Heart left ventricle (tissue), 16 donors: ENCODE measurements around the gene SDHAF4. TPM values are rescaled to one million over a fixed set of nuclear protein-coding genes. Genes with fewer than 3 reads are reported as not detected.
"Not testable (repeated sequence)": the region's sequence is repeated elsewhere in the genome, so short reads cannot be mapped to it uniquely, and the experiment has no call there.

Experiments
- ATAC-seq, 4 donors: fragments of 200-7000 bp; cut with Tn5 transposase; one replicate each; pipeline ENCODE4 v1.9.1; 2020 to 2022; ENCODE audit warnings: moderate library complexity in 4 of 4, mild to moderate bottlenecking in 3 of 4, moderate number of reproducible peaks in 1 of 4
- DNase-seq, 5 donors: peaks; one replicate each; pipeline ENCODE4 v3.0.0-alpha.2; 2020
- H3K27ac ChIP-seq, 12 donors: fragments of 200-600 bp; sonication (generic) in 4 of 12; one replicate each; pipeline versions ENCODE4 v1.5.0 to v1.8.0; 2016 to 2022; ENCODE audit warnings: mild to moderate bottlenecking in 2 of 12
- H3K27me3 ChIP-seq, 9 donors: fragments of 200-600 bp; sonication (generic) in 2 of 9; one replicate each; pipeline versions ENCODE4 v1.5.1 to v1.8.0; 2016 to 2022; ENCODE audit warnings: mild to moderate bottlenecking in 3 of 9
- H3K36me3 ChIP-seq, 9 donors: fragments of 200-600 bp; sonication (generic) in 2 of 9; one replicate each; pipeline versions ENCODE4 v1.5.0 to v1.8.0; 2018 to 2022; ENCODE audit warnings: mild to moderate bottlenecking in 2 of 9
- H3K4me1 ChIP-seq, 12 donors: fragments of 200-600 bp; sonication (generic) in 4 of 12; one replicate each; pipeline versions ENCODE4 v1.5.0 to v1.8.0; 2016 to 2022; ENCODE audit warnings: mild to moderate bottlenecking in 3 of 12
- H3K4me3 ChIP-seq, 12 donors: fragments of 200-600 bp; sonication (generic) in 4 of 12; one replicate each; pipeline versions ENCODE4 v1.5.0 to v1.8.0; 2017 to 2022; ENCODE audit warnings: mild to moderate bottlenecking in 9 of 12, moderate library complexity in 4 of 12
- H3K9me3 ChIP-seq, 12 donors: fragments of 200-600 bp; sonication (generic) in 4 of 12; one replicate each; pipeline versions ENCODE4 v1.5.0 to v1.8.0; 2016 to 2022; ENCODE audit warnings: mild to moderate bottlenecking in 1 of 12
- CTCF ChIP-seq, 12 donors: fragments of 200-600 bp; sonication (generic) in 4 of 12; IDR thresholded peaks; one replicate each; pipeline versions ENCODE4 v1.5.0 to v1.8.0; 2018 to 2022; ENCODE audit warnings: antibody characterized with exemption in 12 of 12, mild to moderate bottlenecking in 5 of 12
- POLR2A ChIP-seq, 2 donors: fragments of 450-650 bp; IDR thresholded peaks; one replicate each; pipeline ENCODE4 v1.6.1; 2017; ENCODE audit warnings: antibody characterized with exemption in 2 of 2, mild to moderate bottlenecking in 2 of 2, moderate library complexity in 2 of 2
- WGBS, 4 donors: extraction: QIAGEN DNeasy Blood & Tissue Kit in 2 of 4; methylation state at CpG; one replicate each; pipeline versions ENCODE4 v1.1.5 to v1.1.7; 2013 to 2018; 5-methylcytosine and 5-hydroxymethylcytosine counted together
- intact Hi-C, 10 donors: fragments of 100-400 bp; cut with DNase I; formaldehyde crosslinking; loops; one replicate each; pipeline versions ENCODE4 v1.11.1 to v1.14.2; 2022
- polyA plus RNA-seq, 2 donors: library from polyadenylated mRNA; stranded (reverse); fragments of 200-250 nt; gene quantifications; one replicate each; pipeline ENCODE4 v1.2.3, GENCODE V29; 2013
- total RNA-seq, 9 donors: library from RNA; depleted of rRNA in 2 of 9; stranded (reverse); fragments of >200 nt in 2 of 9; fragmentation: NEBNext Ultra II Directional in 3 of 9; extraction: Animal tissue kit (Norgen Biotek cat#: 25700) in 3 of 9; gene quantifications; one replicate each; pipeline versions ENCODE4 v1.1.0 to v1.2.4, GENCODE V29; 2016 to 2023
- donor health status: ischemic (EF 13 %, LVEDD 7.1; RV severe dilation, severe dysfunction).
- donor health status: healthy with polysubstance abuse.
- donor health status: DM: no; HTN: yes; CAD: no.
- donor health status: DM: no; HTN: no; CAD: no.
- donor health status: ischemic (EF 25% LVEDD 6.9; RV normal size, moderate dysfunction).
- donor health status: ischemic (EF 25% LVEDD 5.7; RV mildly dilated, moderate dysfunction).
- donor health status: healthy.
- donor health status: DM: yes; HTN: yes; CAD: no.
- donor health status: ischemic (EF 35%, LVEDD 5.7; RV mildly dilated, moderate dysfunction).
- donor health status: nonischemic (EF 11% LVEDD 7.7; RV severe dilation, severe dysfunction).
- donor health status: DM: yes; HTN: yes; CAD: no.
- donor health status: PGD.
- donor health status: ischemic (EF 29% LVEDD 5.4; RV normal size, mild dysfunction).
- donor health status: nonischemic (EF 23%, LVEDD 6.1; RV moderate dilation, normal function).

SDHAF4 gene
- total and polyA plus RNA-seq, 11 donors = 7.4 to 32.5 (median 14.3) TPM

- Histone ChIP-seq H3K4me3 (no peak overlapping the region), H3K27ac (peak overlapping the region in 2 of 12 donors; percentile 65 to 66), H3K36me3 (peaks cover 0 to 10% (median 0%) of the 10 kb centered on the region in 9 donors), H3K4me1 (peaks cover 0 to 12% (median 0%) of the 10 kb centered on the region in 12 donors), H3K9me3 (no peaks in the 10 kb centered on the region), H3K27me3 (no peaks in the 10 kb centered on the region)
- peak in 3 of 4 donors; percentile 65 to 69 (median 65) for ATAC-seq
- WGBS, 4 donors = 88 to 96% (median 90%) methylated on average over 1 of the region's 1 CpG
- no peak for DNase-seq
- TF ChIP-seq POLR2A (IDR thresholded peaks at IDR 0.05) = no peak
- peak in 3 of 12 donors; percentile 15 to 32 (median 29) for TF ChIP-seq CTCF (IDR thresholded peaks at IDR 0.05)
- intact Hi-C loops = loop anchor here in 4 of 10 donors (2.0 to 10.0 kb wide), 4 partner anchors 133 to 331 kb away; no protein-coding TSS in a partner anchor
These were observed 15.2 kb upstream of the SDHAF4 start for GRCh38 chr6:70551566-70551965.

- intact Hi-C loops = loop anchor here in 3 of 10 donors (5.0 to 10.0 kb wide), 3 partner anchors 132 to 330 kb away; no protein-coding TSS in a partner anchor
- Histone ChIP-seq H3K4me3 (peak overlapping the region in 4 of 12 donors; percentile 7 to 35 (median 18)), H3K27ac (peak overlapping the region in 11 of 12 donors; percentile 2 to 72 (median 65)), H3K4me1 (peaks cover 0 to 12% (median 0%) of the 10 kb centered on the region in 12 donors), H3K36me3 (peaks cover 0 to 13% (median 0%) of the 10 kb centered on the region in 9 donors)
- H3K9me3 ChIP-seq, H3K27me3 ChIP-seq: not testable (repeated sequence)
- ATAC-seq = peak; percentile 89 to 95 (median 94)
- peak in 4 of 5 donors; percentile 29 to 61 (median 45) for DNase-seq
- WGBS, 4 donors = 49 to 63% (median 58%) methylated on average over 13 of the region's 13 CpGs
These were observed 14.3 kb upstream of the SDHAF4 start for GRCh38 chr6:70552286-70552940.

- no peaks in the 10 kb centered on the region for H3K27me3 ChIP-seq
- H3K27ac ChIP-seq = peak overlapping the region in 11 of 12 donors; percentile 2 to 72 (median 65)
- no peak for DNase-seq
- whole genome bisulfite sequencing, 4 donors = 90 to 96% (median 92%) methylated on average over 1 of the region's 1 CpG
- ATAC-seq = peak in 2 of 4 donors; percentile 30 to 38
- H3K9me3 ChIP-seq = no peaks in the 10 kb centered on the region
- H3K4me1 ChIP-seq = peaks cover 0 to 12% (median 0%) of the 10 kb centered on the region in 12 donors
- H3K36me3 ChIP-seq = peaks cover 0 to 16% (median 0%) of the 10 kb centered on the region in 9 donors
- intact Hi-C loops = loop anchor here in 3 of 10 donors (5.0 to 10.0 kb wide), 3 partner anchors 132 to 329 kb away; no protein-coding TSS in a partner anchor
- no peak for TF ChIP-seq POLR2A (IDR thresholded peaks at IDR 0.05)
- no peak for TF ChIP-seq CTCF (IDR thresholded peaks at IDR 0.05)
- no peak overlapping the region for H3K4me3 ChIP-seq
These were observed 13.8 kb upstream of the SDHAF4 start for GRCh38 chr6:70552974-70553373.

- TF ChIP-seq CTCF (IDR thresholded peaks at IDR 0.05) (no peak), POLR2A (IDR thresholded peaks at IDR 0.05) (no peak)
- no peaks in the 10 kb centered on the region for H3K27me3 ChIP-seq
- WGBS, 4 donors = 91 to 96% (median 94%) methylated on average over 1 of the region's 1 CpG
- DNase-seq = no peak
- peaks cover 0 to 27% (median 6%) of the 10 kb centered on the region in 9 donors for H3K36me3 ChIP-seq
- H3K4me3 ChIP-seq = no peak overlapping the region
- intact Hi-C loops = loop anchor here in 1 of 10 donors (10.0 kb wide), 1 partner anchor 127 kb away; no protein-coding TSS in a partner anchor
- ATAC-seq = no peak
- H3K27ac ChIP-seq = no peak overlapping the region
- H3K9me3 ChIP-seq = no peaks in the 10 kb centered on the region
- H3K4me1 ChIP-seq = peaks cover 0 to 3% (median 0%) of the 10 kb centered on the region in 12 donors
These were observed 8.7 kb upstream of the SDHAF4 start for GRCh38 chr6:70557998-70558397.

GRCh38 chr6:70562401-70562800 lies 4.3 kb upstream of the SDHAF4 start:
- 65 to 98% (median 92%) methylated on average over 2 of the region's 2 CpGs for WGBS, 4 donors
- not testable (repeated sequence) for ATAC-seq, H3K27me3 ChIP-seq, H3K4me3 ChIP-seq, H3K9me3 ChIP-seq, DNase-seq, H3K27ac ChIP-seq, H3K4me1 ChIP-seq
- peaks cover 0 to 27% (median 6%) of the 10 kb centered on the region in 9 donors for H3K36me3 ChIP-seq
- intact Hi-C loops = loop anchor here in 3 of 10 donors (10.0 kb wide), 3 partner anchors 102 to 322 kb away; partner anchors contain the start of gene SMAP1 (in 1 of the 3)
